NCI-H774 (cell line): ENCODE data around the gene BTK.
"Not testable (repeated sequence)": the region's sequence is repeated elsewhere in the genome, so short reads cannot be mapped to it uniquely, and the experiment has no call there.

Source experiments
- DNase-seq: peaks from one replicate; lab custom pipeline; 2025; lab: John Stamatoyannopoulos, UW

The BTK gene

DNA sequence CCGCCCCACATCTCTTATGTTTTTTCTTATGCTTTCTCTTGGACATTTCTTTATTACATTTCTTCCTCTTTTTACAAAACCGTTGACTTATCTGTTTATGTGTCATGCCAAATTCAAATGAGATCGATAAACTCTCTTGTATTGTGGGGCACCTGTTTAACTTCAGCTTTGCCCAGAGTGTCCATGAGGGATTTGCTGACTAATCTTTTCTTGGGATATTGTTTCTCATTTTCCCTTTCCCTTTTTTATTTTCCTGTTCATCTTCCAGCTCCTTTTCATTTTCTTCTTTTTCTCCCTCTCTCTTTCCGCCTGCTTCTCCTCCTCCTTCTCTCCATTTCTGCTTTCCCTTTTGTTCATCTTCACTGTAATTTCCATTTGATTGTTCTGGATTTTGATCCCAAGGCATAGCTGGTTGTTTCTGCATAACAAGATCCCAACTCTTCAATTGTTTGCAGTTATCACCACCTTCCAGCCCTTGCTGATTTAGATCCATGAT is 48.2 kb downstream of the BTK start:
- DNase-seq = no peak

DNA sequence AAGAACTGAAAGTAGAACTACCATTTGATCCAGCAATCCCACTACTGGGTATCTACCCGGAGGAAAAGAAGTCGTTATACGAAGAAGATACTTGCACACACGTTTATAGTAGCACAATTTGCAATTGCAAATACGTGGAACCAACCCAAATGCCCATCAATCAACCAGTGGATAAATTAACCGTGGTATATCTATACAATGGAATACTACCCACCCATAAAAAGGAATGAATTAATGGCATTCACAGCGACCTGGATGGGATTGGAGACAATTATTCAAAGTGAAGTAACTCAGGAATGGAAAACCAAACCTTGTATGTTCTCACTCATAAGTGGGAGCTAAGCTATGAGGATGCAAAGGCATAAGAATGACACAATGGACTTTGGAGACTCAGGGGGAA is 51.7 kb downstream of the BTK start:
- not testable (repeated sequence) for DNase-seq

DNA sequence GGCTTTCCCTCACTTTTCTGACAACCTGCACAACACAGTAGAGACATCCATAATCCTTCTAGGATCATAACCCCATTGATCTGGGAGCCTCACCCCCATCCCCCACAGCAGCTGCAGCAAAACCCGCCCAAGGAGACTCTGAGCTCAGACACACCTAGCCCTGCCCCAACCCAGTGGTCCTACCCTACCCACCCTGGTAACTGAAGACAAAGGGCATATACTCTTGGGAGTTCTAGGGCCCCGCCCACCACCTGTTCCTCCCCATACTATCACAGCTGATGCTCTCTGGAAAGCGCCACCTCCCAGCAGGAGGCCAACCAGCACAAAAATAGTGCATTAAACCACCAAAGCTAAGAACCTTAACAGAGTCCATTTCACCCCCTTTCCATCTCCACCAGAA is 59.4 kb downstream of the BTK start:
- not testable (repeated sequence) for DNase-seq

DNA sequence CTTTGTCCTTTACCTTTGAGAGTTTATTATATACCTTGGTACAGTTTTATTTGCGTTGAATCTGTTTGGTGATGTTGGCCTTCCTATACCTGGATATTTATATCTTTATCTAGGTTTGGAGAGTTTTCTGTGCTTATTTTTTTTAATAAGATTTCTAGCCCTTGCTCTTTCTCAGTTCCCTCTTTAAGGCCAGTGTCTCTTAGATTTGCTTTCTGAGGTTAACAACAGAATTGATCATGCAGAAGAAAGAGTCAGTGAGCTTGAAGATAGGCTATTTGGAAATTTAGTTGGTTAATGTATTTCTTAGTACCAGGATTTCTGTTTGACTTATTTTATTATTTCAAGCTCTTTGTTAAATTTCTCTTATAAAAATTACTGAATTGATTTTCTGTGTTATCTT is 82.2 kb downstream of the BTK start:
- DNase-seq = no peak
